ENCODE data around the gene NAV1.

NAV1 gene

GRCh38 chr1:201531551-201532425 lies 7.1 kb upstream of the NAV1 start:
- no peak for TF ChIP-seq GATA2 (IDR thresholded peaks at IDR 0.05; ENCODE audit: low read depth, low read length)

DNA sequence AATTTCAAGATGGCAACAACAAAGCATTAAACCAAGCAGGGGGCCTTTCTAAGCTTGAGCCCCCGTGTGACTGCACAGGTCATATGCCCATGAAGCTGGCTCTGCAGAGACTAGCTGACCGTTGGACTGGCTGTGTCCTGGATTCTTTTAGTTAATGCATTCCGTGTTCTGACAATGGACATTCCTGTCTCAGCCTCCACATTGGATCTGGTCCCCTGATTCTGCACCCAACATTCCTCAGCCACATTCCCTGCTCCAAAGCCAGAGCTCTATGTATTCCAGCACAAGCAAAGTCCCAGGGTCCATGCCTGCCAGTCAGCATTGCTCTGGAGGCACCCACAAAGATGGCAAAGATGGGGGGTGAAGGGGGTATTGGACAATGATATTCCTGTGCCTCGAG lies 5.1 kb upstream of the NAV1 start:
- TF ChIP-seq GATA2 (IDR thresholded peaks at IDR 0.05; ENCODE audit: low read depth, low read length): no peak
- TF ChIP-seq GATA3 (IDR thresholded peaks at IDR 0.05; ENCODE audit: low read depth, low read length): no peak

- TF ChIP-seq GATA3 (IDR thresholded peaks at IDR 0.05; ENCODE audit: low read depth, low read length): no peak
- TF ChIP-seq GATA2 (IDR thresholded peaks at IDR 0.05; ENCODE audit: low read depth, low read length): no peak
These were observed 3.6 kb upstream of the NAV1 start for GRCh38 chr1:201535046-201535918.

GRCh38 chr1:201535919-201536245 lies 3.0 kb upstream of the NAV1 start:
- TF ChIP-seq GATA3 (IDR thresholded peaks at IDR 0.05; ENCODE audit: low read depth, low read length) (no peak), GATA2 (IDR thresholded peaks at IDR 0.05; ENCODE audit: low read depth, low read length) (no peak)

- no peak for TF ChIP-seq GATA2 (IDR thresholded peaks at IDR 0.05; ENCODE audit: low read depth, low read length)
- no peak for TF ChIP-seq GATA3 (IDR thresholded peaks at IDR 0.05; ENCODE audit: low read depth, low read length)
These were observed 2.4 kb upstream of the NAV1 start for GRCh38 chr1:201536558-201536957.

- TF ChIP-seq GATA3 (IDR thresholded peaks at IDR 0.05; ENCODE audit: low read depth, low read length): no peak
- no peak for TF ChIP-seq GATA2 (IDR thresholded peaks at IDR 0.05; ENCODE audit: low read depth, low read length)
These were observed 1.9 kb upstream of the NAV1 start for GRCh38 chr1:201537028-201537427.

GRCh38 chr1:201537467-201537866 lies 1.5 kb upstream of the NAV1 start:
- TF ChIP-seq GATA2 (IDR thresholded peaks at IDR 0.05; ENCODE audit: low read depth, low read length): no peak
- TF ChIP-seq GATA3 (IDR thresholded peaks at IDR 0.05; ENCODE audit: low read depth, low read length): no peak

DNA sequence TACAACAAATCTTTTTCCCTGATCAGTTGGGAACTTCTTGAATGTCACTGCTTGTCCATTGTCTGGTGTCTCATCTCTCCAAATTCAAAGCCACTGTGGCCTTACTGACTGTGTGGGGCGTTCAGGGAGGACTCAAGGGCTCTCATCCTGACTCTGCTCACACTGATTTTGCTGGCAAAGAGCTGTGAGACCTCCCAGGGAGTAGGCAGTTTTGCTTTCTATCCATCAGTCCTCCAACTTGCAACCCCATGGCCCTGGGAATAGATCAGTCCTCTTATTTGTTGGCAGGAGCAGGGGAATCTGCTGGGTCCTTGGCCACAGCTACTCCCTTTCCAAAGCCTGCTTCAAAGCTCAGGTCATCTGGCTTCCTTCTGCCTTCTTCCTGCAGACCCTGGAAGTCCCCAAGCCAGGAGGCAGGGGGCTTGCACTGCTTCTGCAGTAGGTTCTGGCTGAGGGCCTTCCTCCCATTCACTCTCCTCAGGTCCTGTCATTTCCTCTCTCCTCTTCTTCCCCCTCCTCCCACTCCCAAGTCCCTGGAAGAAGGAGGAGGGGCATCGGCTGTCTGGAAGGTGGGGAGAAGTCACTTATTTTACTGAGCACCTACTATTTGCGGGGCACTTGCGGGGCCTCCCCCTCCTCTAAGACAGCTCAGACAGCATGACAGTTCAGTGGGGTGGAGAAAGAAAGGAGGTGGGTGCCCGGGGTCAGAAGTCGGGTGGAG lies 876 bp upstream of the NAV1 start:
- TF ChIP-seq GATA3 (IDR thresholded peaks at IDR 0.05; ENCODE audit: low read depth, low read length): no peak
- no peak for TF ChIP-seq GATA2 (IDR thresholded peaks at IDR 0.05; ENCODE audit: low read depth, low read length)

DNA sequence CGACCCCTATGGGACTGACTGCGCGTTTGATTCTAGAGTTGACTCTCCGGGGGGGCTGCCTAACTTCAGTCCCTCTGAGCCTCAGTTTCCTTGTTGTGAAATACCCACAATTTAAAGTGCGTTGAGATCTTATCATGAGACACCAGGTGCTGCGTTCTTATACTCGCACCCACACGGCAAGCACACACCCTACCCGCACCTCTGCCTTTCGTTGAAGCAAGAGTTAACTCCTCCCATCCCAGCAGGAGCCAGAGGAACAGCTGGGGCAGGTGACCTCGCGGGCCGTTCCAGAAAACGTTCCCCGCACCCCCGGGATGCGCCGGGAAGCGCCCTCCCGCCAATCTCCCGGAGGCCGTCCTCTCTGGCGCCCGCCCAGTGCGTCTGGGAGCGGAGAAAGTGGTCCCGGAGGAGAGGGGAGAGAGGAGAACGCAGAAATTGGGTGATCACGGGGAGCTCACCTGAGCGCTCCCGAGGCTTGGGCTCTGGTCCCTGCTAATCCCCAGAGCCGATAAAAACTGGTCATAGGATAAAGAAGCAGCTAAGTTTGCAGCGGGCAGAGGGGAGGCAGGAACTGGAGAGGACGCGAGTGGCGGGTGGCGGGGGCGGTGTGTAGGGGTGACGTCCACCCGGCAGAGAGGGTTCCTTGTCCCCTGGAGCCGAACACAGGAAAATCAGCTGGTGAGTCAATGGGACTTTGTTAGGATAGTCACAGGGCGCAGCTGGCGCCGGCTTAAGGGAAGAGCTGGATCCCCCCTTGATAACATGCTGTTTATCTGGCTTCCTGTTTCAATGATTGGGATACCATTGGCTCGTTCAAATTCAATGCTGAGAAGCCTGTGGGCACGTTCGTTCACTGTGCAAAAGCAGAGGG lies 869 bp downstream of the NAV1 start:
- TF ChIP-seq GATA3 (IDR thresholded peaks at IDR 0.05; ENCODE audit: low read depth, low read length) (no peak), GATA2 (IDR thresholded peaks at IDR 0.05; ENCODE audit: low read depth, low read length) (peak; percentile 82)

DNA sequence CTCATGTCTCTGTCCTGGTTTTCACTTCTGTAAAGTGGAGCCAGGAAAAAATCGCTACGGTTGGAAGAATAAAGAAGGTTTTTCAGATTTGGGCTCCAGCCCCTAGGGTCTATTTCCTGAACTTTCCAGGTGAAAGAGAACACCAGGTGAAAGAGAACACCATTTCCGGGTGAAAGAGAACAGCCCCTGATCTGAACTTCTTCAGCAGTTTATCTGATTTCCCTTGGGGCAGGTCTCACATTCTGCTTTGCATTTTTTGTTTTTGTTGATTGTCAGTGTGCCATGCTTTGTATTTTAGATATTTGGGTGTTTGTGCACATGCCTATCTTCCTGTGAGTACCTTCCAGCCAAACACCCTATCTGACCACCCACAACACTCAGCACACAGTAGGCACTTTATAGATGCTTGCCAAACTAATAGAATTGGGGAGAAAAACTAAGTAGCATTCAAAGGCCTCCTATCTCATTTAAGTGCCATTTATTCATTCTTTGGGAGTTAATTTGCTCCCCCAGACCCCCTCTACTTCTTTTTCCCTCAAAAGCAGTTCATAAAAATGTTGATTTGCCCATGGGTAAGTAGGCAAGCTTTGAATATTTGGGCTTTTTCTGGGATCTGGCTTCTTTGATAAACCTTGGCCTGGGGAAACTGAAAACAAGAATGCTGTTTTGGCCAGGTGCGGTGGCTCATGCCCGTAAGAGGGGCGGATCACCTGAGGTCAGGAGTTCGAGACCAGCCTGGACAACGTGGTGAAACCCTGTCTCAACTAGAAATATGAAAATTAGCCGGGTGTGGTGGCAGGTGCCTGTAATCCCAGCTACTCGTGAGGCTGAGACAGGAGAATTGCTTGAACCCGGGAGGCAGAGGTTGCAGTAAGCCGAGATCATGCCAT lies 2.2 kb downstream of the NAV1 start:
- no peak for TF ChIP-seq GATA3 (IDR thresholded peaks at IDR 0.05; ENCODE audit: low read depth, low read length)
- TF ChIP-seq GATA2 (IDR thresholded peaks at IDR 0.05; ENCODE audit: low read depth, low read length): no peak; the same call in 1 of the 2 replicates

- TF ChIP-seq GATA2 (IDR thresholded peaks at IDR 0.05; ENCODE audit: low read depth, low read length) (no peak), GATA3 (IDR thresholded peaks at IDR 0.05; ENCODE audit: low read depth, low read length) (no peak)
These were observed 3.5 kb downstream of the NAV1 start for GRCh38 chr1:201542309-201543035.
